GM19438 (cell line): ENCODE measurements around the gene TDRD9.

Source experiments
- ATAC-seq: cut with Tn5 transposase; IDR thresholded peaks from one replicate; pipeline ENCODE4 v1.9.1; 2021; ENCODE audit warnings: low read depth; ENCODE audit not compliant: unreplicated experiment

TDRD9 gene

GRCh38 chr14:103891667-103892215 lies 36.5 kb upstream of the TDRD9 start:
- no peak for ATAC-seq

DNA sequence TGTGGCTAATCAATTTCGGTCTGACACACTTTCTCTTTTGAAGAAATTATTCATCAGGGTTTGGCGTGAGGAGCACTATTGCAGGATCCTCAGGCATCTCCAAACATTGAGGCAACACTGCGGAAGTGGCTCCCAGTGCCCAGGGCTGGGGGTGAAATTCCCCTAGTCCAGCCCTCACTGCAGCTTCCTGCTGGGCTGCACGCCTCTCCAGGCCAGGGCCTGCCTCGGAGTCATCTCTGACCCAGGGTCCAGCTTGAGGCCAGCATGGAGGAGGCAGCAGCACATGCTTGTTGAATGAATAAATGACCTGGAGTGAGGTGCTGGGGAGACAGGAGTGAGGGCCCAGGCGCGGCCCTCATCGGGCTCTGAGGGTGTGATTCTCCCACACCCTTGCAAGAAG lies 36.0 kb upstream of the TDRD9 start:
- ATAC-seq: no peak

DNA sequence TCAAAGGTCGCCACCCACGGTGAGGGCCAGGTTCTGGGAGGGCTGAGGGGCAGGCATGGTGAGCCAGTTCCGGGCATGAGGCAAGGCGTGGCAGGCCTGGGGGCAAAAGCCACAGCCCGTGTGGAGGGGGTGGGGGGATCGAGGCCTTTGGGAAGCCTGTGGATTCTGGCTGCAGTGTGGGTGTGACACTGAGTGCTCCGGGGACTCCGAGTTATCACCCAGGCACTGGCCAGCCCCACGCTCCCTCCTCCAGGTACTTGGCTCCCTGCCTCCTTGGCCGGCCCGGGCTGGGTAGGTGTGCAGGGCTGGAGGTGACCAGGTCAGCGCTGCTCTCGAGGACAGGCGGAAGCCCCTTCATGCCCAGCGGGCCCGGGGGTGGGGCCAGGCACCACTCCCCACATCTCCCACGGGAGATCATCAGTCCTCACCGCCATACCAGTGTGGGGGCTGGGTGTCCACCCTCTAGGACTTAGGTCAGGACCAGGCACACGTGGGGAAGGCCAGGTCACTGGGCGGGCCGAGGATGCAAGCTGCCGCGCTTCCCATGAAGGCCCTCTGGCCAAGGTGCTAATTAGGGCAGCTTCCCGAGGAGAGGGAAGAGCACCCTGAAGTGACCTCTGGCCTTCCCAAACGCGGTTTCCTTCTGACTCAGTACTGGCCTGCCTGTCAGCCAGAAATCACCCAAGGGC lies 34.1 kb upstream of the TDRD9 start:
- ATAC-seq: no peak

DNA sequence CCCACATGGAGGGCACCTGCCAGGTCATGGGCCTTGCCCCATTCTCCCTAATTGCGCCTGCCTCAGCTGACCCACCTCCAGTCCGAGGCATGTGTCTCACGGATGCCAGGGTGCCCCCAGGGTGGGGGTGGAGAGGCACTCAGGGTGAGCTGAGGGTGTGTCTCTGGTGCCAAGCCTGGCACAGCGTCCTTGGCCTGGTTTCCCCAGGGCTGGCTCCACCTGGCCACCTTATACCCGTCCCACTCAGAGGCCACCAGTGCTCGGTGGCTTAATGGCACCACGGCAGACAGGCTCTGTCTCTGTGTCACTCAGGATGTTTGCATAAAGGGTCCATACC lies 33.6 kb upstream of the TDRD9 start:
- no peak for ATAC-seq

DNA sequence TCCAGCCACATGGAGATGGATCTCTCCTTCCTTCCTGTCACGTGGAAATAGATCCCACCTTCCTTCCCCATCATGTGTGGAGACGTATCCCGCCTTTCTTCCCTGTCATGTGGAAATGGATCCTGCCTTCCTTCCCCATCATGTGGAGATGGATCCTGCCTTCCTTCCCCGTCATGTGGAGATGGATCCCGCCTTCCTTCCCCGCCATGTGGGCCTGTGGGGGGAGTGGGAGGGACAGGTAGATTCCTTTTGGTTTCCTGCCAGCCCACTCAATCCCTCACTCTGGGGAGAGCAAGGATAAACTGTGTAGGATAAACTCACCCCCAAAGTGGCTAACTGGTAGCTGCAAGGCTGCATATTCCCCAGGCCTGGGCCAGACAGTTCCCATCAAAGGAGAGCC lies 31.7 kb upstream of the TDRD9 start:
- no peak for ATAC-seq

DNA sequence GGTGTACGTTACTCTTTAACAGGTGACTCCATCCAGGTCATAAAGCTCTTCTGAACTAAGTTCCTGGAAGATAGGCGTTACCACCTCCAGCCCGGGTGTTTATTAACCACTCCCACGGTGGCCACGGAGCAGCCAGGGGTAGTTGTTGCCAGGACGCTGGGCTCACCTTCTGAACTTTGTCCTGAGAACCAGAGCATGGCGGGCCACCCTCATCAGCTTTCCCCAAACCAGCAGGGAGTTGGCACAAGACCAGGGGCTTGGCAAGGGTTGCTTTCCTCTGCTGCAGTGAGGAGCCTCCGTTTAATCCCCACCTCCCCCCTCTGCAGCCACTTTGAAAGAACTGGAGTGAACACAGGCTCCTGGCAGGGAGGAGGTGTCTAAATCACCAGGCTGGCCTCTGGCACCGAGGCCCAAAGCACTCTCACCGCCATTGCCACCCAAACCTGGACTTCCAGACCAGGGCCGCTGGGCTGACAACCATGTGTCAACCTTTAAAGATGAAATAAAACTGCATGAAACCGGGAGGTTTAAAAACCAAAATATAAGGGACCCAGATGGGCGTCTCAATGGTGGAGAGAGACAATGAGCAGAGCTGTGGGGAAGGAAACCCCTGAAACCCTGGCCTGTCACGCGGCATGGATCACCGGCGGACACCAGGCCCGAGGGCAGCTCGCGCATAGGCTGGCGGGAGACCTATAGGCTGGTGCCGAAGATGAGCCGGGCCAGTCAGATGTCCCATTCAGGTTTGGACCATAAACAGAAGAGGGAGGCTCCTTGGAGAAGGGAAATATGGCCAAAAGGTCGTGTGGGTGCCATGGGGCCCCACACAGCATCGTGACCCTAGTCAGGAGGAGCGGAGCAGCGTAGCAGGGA lies 30.9 kb upstream of the TDRD9 start:
- ATAC-seq: no peak

DNA sequence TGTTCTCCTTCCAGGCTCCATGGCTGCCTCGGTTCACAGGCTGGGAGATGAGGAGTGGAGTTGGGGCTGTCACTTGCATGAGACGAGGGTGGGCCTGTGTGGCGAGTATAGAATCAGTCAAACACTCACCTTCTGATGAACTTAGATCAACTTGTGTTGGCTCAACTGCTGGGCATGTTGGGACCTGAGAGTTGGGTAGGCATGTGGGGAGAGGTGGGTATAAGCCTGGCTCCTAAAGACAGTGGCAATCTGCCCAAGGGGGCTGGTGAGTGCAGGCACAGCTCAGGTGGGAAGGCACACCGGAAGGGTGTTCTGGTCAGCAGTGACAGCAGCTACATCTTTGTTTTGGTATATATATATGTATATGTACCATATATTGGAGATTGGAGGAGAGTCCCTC lies 30.1 kb upstream of the TDRD9 start:
- no peak for ATAC-seq

DNA sequence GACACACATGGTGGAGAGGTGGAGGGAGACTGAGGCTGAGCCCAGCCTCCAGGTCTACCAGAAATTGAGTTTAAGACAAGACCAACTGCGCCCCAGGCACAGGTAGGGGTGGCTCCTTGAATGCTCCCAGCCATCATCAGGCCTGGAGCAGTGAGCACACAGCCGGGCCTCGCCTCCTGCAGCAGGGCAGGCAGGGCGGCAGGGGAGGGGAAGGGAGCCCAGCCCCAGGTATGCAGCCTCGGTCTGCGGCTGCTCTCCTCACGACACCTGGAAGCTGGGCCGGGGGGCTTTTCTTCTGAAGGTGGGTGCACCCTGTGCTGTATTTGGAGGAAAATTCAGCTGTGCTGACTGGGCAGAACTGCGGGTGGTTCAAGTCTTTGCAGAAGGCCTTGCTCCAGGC lies 29.5 kb upstream of the TDRD9 start:
- no peak for ATAC-seq

DNA sequence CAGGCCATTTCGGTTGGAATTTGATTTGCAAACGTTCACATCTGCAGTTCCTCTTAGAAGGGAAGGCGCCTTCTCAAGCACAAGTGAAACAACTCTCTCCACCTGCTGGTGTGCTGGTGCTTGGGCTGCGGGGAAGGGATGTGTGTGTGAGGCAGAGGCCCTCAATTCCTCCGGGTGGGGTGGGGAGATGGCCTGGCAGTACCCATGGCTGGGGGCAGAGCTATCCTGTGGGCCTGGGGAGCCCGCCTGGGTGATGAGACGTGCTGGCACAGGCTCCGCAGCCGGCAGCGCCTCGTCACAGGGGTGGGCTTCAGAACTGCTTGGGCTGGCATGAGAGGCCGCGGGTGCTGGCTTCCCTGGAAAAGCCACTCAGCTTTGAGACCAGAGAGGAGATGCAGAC lies 28.9 kb upstream of the TDRD9 start:
- no peak for ATAC-seq

GRCh38 chr14:103899833-103900232 lies 28.4 kb upstream of the TDRD9 start:
- ATAC-seq: no peak

GRCh38 chr14:103904493-103905107 lies 23.7 kb upstream of the TDRD9 start:
- ATAC-seq: no peak

DNA sequence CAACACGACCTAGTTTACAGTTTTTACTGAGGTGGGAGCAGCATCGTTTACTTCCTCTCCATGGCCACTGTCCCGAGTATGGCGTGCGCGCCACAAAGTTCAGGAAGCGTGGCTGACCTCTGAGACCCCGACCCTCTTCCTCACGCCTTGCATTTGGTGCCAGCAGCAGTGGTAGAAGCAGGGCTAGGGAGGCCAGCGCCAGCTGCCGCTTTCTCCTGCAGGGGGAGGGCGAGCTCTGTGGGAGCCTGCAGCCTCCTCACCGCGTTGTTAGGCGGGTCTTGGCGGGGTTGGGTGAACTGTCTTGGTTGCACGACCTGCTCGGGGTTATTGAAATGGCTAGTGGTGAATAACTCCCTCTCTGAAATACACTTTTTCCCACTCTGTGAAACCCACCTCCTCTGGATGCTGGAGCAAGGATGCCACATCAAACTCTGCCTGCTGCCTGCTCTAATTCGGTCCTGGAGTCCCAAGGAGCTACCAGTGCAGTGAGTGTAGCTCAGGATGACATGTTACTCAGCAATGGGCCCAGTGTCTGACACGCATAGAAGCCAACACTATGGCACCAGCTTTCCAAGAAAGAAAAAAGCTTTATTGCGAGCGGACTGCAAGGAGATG lies 22.3 kb upstream of the TDRD9 start:
- ATAC-seq: no peak

DNA sequence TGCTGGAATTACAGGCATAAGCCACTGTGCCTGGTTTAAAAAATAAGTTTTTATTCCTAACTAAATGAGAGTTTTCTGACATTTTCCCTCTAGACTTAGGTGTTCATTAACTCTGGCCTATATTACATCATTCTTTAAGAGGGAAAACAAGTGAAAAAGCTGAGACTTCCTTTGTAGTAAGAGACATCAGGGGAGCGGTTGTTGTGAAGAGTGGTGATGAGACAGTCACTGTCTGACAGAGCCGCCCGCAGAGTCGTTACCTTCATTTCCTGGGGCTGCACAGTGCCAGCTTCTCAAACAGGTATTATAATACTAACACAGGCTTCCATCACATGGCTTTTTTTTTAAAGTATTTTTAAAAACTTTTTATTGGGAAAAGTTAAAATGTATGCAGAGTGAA lies 19.7 kb upstream of the TDRD9 start:
- ATAC-seq: no peak

GRCh38 chr14:103909531-103910261 lies 18.6 kb upstream of the TDRD9 start:
- ATAC-seq: no peak

- no peak for ATAC-seq
These were observed 17.9 kb upstream of the TDRD9 start for GRCh38 chr14:103910262-103910935.

DNA sequence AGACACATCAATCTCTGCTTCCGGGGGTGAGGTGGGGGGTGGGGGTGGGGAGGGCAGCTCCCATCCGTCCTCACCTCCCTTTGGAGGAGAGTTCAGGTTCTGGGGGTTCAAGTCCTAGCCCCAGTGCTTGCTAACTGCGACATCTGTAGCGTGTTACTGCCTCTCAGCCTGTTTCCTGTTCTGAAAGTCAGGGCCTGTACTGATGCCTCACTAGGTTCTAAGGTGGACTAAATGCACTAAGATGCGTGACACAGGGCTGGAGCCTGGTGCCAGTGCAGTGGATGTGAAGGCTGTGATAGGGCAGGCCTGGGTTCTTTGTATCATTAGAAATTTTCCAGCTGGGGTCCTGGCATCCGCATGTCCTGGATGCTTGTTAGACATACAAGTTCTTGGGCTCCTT lies 17.3 kb upstream of the TDRD9 start:
- no peak for ATAC-seq

DNA sequence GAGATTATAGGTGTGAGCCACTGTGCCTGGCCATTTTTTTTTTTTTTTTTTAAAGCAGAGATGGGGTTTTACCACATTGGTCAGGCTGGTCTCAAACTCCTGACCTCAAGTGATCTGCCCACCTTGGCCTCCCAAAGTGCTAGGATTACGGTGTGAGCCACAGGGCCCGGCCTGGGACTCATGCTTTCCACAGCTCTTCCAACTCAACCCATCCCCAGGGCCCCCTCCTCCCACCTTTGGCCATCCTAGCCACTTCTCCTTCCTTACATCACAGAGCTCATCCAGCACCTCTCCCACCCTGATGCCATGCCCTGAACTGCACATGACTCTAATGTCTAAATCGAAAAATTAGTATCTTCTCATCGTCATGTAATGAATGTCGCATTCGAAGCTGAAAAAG lies 12.6 kb upstream of the TDRD9 start:
- no peak for ATAC-seq

DNA sequence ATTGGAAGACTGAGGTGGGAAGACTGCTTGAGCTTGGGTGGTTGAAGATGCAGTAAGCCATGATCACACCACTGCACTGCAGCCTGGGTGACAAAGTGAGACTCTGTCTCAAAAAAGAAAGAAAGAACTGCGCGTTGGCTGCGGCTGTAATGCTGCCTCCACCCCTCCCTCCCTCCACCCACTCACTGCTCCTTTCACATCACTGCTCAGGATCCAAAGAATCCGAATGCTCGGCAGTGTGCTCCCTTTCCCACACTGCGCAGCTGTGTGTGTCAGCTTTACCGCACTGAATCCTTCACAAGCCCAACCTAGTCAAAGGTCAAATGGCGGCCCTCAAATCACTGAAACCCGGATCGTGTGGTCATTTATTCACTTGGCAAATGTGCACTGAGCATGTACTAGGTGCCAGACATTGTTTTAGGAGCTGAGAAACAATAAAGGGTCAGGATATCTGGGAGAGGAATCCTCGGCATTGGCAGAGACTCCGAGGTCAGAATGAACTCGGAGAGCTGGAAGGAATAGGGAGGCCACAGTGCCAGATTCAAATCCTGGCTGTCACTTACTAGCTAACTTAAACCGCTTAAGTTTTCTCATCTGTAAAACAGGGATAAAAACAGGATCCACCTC lies 11.5 kb upstream of the TDRD9 start:
- ATAC-seq: no peak
